T-helper 2 cell treated with Interferon-gamma antibody and Interleukin-4, amounts not matched to agents 5 μg/mL and 100 μg/mL, for 36 hours (primary cell): Measurements from ENCODE around the gene CCL14.
"Not testable (repeated sequence)": the region's sequence is repeated elsewhere in the genome, so short reads cannot be mapped to it uniquely, and the experiment has no call there.

ENCODE experiments used
- DNase-seq: peaks from one replicate; pipeline ENCODE4 v3.0.0; 2021; ENCODE audit warnings: low spot score
- H3K27ac Mint-ChIP-seq: one replicate; pipeline ENCODE4 v1.8.0; 2021; ENCODE audit warnings: mild to moderate bottlenecking, mixed read lengths
- H3K27me3 Mint-ChIP-seq: one replicate; pipeline ENCODE4 v1.8.0; 2021; ENCODE audit warnings: low read depth, mixed read lengths
- H3K36me3 Mint-ChIP-seq: one replicate; pipeline ENCODE4 v1.8.0; 2021; ENCODE audit warnings: low read depth, mixed read lengths
- H3K4me1 Mint-ChIP-seq: one replicate; pipeline ENCODE4 v1.8.0; 2021; ENCODE audit warnings: low read depth, mixed read lengths
- H3K4me3 Mint-ChIP-seq: one replicate; pipeline ENCODE4 v1.8.0; 2022; ENCODE audit warnings: mild to moderate bottlenecking, moderate library complexity, mixed read lengths
- H3K9me3 Mint-ChIP-seq: one replicate; pipeline ENCODE4 v1.8.0; 2021; ENCODE audit warnings: mixed read lengths

Gene CCL14

GRCh38 chr17:36002631-36003030 is 16.1 kb upstream of the CCL14 start:
- Mint-ChIP-seq H3K27me3 (peaks cover 3% of the 10 kb centered on the region), H3K4me1 (peaks cover 3% of the 10 kb centered on the region), H3K27ac (no peak overlapping the region), H3K9me3 (no peaks in the 10 kb centered on the region), H3K36me3 (no peaks in the 10 kb centered on the region), H3K4me3 (no peak overlapping the region)
- no peak for DNase-seq

- H3K4me3 Mint-ChIP-seq: no peak overlapping the region
- H3K4me1 Mint-ChIP-seq: peaks cover 3% of the 10 kb centered on the region
- DNase-seq: no peak
- H3K27me3 Mint-ChIP-seq: peaks cover 3% of the 10 kb centered on the region
- no peaks in the 10 kb centered on the region for H3K9me3 Mint-ChIP-seq
- H3K36me3 Mint-ChIP-seq: no peaks in the 10 kb centered on the region
- no peak overlapping the region for H3K27ac Mint-ChIP-seq
These were observed 15.5 kb upstream of the CCL14 start for GRCh38 chr17:36001862-36002603.

DNA sequence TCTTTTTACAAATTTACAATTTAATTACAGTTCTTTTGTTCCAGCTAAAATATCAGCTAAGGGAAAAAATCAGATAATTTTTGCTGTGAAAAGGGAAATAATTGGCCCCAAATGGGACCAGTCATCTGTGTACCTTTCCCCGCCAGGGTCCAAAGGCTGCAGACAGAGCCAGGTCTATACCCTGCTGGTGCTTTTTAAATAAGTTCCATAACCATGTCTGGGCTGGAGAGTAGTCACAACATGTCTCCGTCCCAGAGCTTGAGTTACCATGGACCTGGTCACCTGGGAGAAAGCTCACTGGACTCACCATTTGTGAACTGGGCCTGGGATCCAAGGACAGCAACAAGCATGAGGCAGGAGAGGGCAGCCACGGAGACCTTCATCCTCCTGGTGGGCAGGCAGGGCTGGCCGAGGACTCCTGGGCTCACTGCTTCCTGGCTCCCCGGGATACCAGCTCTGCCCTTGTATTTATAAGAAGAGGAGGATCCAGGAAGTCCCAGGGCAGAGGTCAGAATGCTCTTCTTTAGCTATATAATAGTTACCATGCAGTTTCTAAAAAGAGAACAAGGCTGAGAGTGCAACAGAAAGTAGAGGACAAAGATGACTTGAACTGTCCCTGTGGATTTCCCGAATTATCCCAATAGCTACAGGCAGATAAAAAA is 14.7 kb upstream of the CCL14 start, which contains the start of gene CCL15:
TSS of gene CCL15 (minus strand) at position 444 of the 662 bp plus-strand sequence. CDS start at position 383, 61 bp downstream.
- H3K9me3 Mint-ChIP-seq: no peaks in the 10 kb centered on the region
- peaks cover 9% of the 10 kb centered on the region for H3K27me3 Mint-ChIP-seq
- no peak within 1 kb of the TSS for H3K27ac Mint-ChIP-seq
- peaks cover 3% of the 10 kb centered on the region for H3K4me1 Mint-ChIP-seq
- H3K36me3 Mint-ChIP-seq: no peaks in the 10 kb centered on the region
- no peak for DNase-seq
- H3K4me3 Mint-ChIP-seq: no peak within 1 kb of the TSS

- H3K27me3 Mint-ChIP-seq: peaks cover 9% of the 10 kb centered on the region
- peaks cover 3% of the 10 kb centered on the region for H3K4me1 Mint-ChIP-seq
- H3K4me3 Mint-ChIP-seq: no peak overlapping the region
These were observed 14.2 kb upstream of the CCL14 start for GRCh38 chr17:36000732-36001109.

GRCh38 chr17:35998756-35999155 is 12.2 kb upstream of the CCL14 start:
- H3K27ac Mint-ChIP-seq: no peak overlapping the region
- no peaks in the 10 kb centered on the region for H3K9me3 Mint-ChIP-seq
- H3K4me1 Mint-ChIP-seq: no peaks in the 10 kb centered on the region

More at GRCh38 chr17:36000732-36001109, 14.2 kb upstream of the CCL14 start:
- no peak overlapping the region for H3K27ac Mint-ChIP-seq
- no peaks in the 10 kb centered on the region for H3K9me3 Mint-ChIP-seq
- no peak for DNase-seq
- no peaks in the 10 kb centered on the region for H3K36me3 Mint-ChIP-seq

GRCh38 chr17:35998018-35998545 is 11.6 kb upstream of the CCL14 start:
- no peaks in the 10 kb centered on the region for H3K4me1 Mint-ChIP-seq
- H3K4me3 Mint-ChIP-seq: no peak overlapping the region
- no peaks in the 10 kb centered on the region for H3K9me3 Mint-ChIP-seq
- no peaks in the 10 kb centered on the region for H3K36me3 Mint-ChIP-seq
- H3K27ac Mint-ChIP-seq: no peak overlapping the region
- peaks cover 20% of the 10 kb centered on the region for H3K27me3 Mint-ChIP-seq
- DNase-seq: no peak

More at GRCh38 chr17:35998756-35999155, 12.2 kb upstream of the CCL14 start:
- Mint-ChIP-seq H3K36me3 (no peaks in the 10 kb centered on the region), H3K4me3 (no peak overlapping the region), H3K27me3 (peaks cover 19% of the 10 kb centered on the region)
- no peak for DNase-seq

GRCh38 chr17:35995346-35995745 is 8.8 kb upstream of the CCL14 start:
- not testable (repeated sequence) for DNase-seq, H3K36me3 Mint-ChIP-seq, H3K9me3 Mint-ChIP-seq, H3K4me3 Mint-ChIP-seq, H3K27ac Mint-ChIP-seq, H3K4me1 Mint-ChIP-seq
- peaks cover 20% of the 10 kb centered on the region for H3K27me3 Mint-ChIP-seq

- Mint-ChIP-seq H3K4me1 (no peaks in the 10 kb centered on the region), H3K36me3 (no peaks in the 10 kb centered on the region), H3K4me3 (no peak overlapping the region), H3K27ac (no peak overlapping the region), H3K27me3 (peaks cover 16% of the 10 kb centered on the region), H3K9me3 (no peaks in the 10 kb centered on the region)
- DNase-seq: no peak
These were observed 4.5 kb upstream of the CCL14 start for GRCh38 chr17:35991075-35991474.

GRCh38 chr17:35988164-35988563 is 1.6 kb upstream of the CCL14 start:
- Mint-ChIP-seq H3K4me3 (no peak overlapping the region), H3K27me3 (peaks cover 2% of the 10 kb centered on the region), H3K9me3 (no peaks in the 10 kb centered on the region), H3K36me3 (no peaks in the 10 kb centered on the region), H3K4me1 (no peaks in the 10 kb centered on the region), H3K27ac (no peak overlapping the region)
- DNase-seq: no peak

- DNase-seq: no peak
- Mint-ChIP-seq H3K27ac (peak overlapping the region; percentile 27), H3K4me3 (no peak overlapping the region), H3K27me3 (peaks cover 4% of the 10 kb centered on the region), H3K9me3 (no peaks in the 10 kb centered on the region), H3K4me1 (no peaks in the 10 kb centered on the region), H3K36me3 (no peaks in the 10 kb centered on the region)
These were observed 2.4 kb downstream of the CCL14 start for GRCh38 chr17:35984140-35984539.

GRCh38 chr17:35982409-35983191 is 3.9 kb downstream of the CCL14 start:
- H3K9me3 Mint-ChIP-seq: no peaks in the 10 kb centered on the region
- peaks cover 6% of the 10 kb centered on the region for H3K27me3 Mint-ChIP-seq
- H3K4me1 Mint-ChIP-seq: no peaks in the 10 kb centered on the region
- no peaks in the 10 kb centered on the region for H3K36me3 Mint-ChIP-seq
- no peak for DNase-seq
- no peak overlapping the region for H3K4me3 Mint-ChIP-seq
- H3K27ac Mint-ChIP-seq: no peak overlapping the region

GRCh38 chr17:35981908-35982330 is 4.6 kb downstream of the CCL14 start:
- Mint-ChIP-seq H3K9me3 (no peaks in the 10 kb centered on the region), H3K4me1 (no peaks in the 10 kb centered on the region), H3K36me3 (no peaks in the 10 kb centered on the region), H3K4me3 (no peak overlapping the region), H3K27me3 (peaks cover 6% of the 10 kb centered on the region), H3K27ac (no peak overlapping the region)
- DNase-seq: no peak

DNA sequence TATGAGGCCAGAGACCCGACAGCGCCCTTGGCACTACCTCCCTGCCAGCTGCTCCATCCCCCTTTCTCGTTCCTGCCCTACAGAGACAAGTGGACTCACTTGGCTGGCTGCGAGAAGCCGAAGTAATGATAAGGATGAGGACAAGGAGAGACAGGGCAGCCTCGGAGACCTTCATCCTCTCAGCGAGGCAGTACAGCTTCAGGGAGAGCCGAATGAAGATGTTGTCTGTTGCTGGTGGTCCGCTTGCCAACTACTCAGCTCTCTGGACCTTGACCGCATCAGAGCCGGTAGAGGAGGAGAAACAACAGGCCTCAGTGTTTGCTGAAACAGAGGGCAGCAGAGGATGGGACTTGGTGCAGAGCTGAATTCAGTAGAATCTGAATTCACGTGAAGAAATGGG is 5.3 kb downstream of the CCL14 start, which contains the start of gene CCL16:
TSS of gene CCL16 (minus strand) at position 252 of the 400 bp plus-strand sequence. CDS start at position 175, 77 bp downstream.
- Mint-ChIP-seq H3K4me1 (no peaks in the 10 kb centered on the region), H3K9me3 (no peaks in the 10 kb centered on the region), H3K4me3 (no peak within 1 kb of the TSS), H3K27ac (no peak within 1 kb of the TSS), H3K27me3 (peaks cover 6% of the 10 kb centered on the region), H3K36me3 (no peaks in the 10 kb centered on the region)
- no peak for DNase-seq

GRCh38 chr17:35978346-35978745 is 8.2 kb downstream of the CCL14 start:
- H3K4me1 Mint-ChIP-seq: no peaks in the 10 kb centered on the region
- no peaks in the 10 kb centered on the region for H3K36me3 Mint-ChIP-seq
- no peak overlapping the region for H3K27ac Mint-ChIP-seq
- H3K9me3 Mint-ChIP-seq: no peaks in the 10 kb centered on the region
- peaks cover 6% of the 10 kb centered on the region for H3K27me3 Mint-ChIP-seq
- no peak overlapping the region for H3K4me3 Mint-ChIP-seq
- no peak for DNase-seq
